Glomerular endothelial cell (primary cell): Measurements from ENCODE around the gene GDI2. TPM values are rescaled to one million over a fixed set of nuclear protein-coding genes. Genes with fewer than 3 reads are reported as not detected.
"Not testable (repeated sequence)": the region's sequence is repeated elsewhere in the genome, so short reads cannot be mapped to it uniquely, and the experiment has no call there.

Source experiments
- DNase-seq: peaks from one replicate; pipeline ENCODE4 v3.0.0-alpha.2; 2011; ENCODE audit warnings: low read depth, low spot score; ENCODE audit errors: extremely low read depth
- total RNA-seq: library from RNA; depleted of rRNA; stranded (reverse); fragments of >200 nt; gene quantifications from 2 replicates; pipeline ENCODE4 v1.2.3, GENCODE V29; 2015

The GDI2 gene
- total RNA-seq: 344 and 359 TPM in 2 replicates

- DNase-seq: peak; percentile 73
These were observed at the start of gene GDI2 for GRCh38 chr10:5813341-5814109. Gene GDI2 (minus strand): TSS chr10:5813434. CDS start chr10:5813258, 176 bp downstream.

GRCh38 chr10:5862360-5862961 is 49.2 kb upstream of the GDI2 start:
- no peak for DNase-seq

GRCh38 chr10:5860066-5860465 is 46.8 kb upstream of the GDI2 start:
- DNase-seq: no peak

- no peak for DNase-seq
These were observed 45.6 kb upstream of the GDI2 start for GRCh38 chr10:5858811-5859210.

GRCh38 chr10:5856701-5857004 is 43.4 kb upstream of the GDI2 start:
- DNase-seq: no peak

- no peak for DNase-seq
These were observed 42.9 kb upstream of the GDI2 start for GRCh38 chr10:5855979-5856700.

- no peak for DNase-seq
These were observed 40.9 kb upstream of the GDI2 start for GRCh38 chr10:5854131-5854475.

- not testable (repeated sequence) for DNase-seq
These were observed 33.4 kb upstream of the GDI2 start for GRCh38 chr10:5846667-5847066.

- DNase-seq: no peak
These were observed 31.3 kb upstream of the GDI2 start for GRCh38 chr10:5844345-5845055.

GRCh38 chr10:5843686-5844344 is 30.6 kb upstream of the GDI2 start:
- no peak for DNase-seq

- DNase-seq: no peak
These were observed 28.7 kb upstream of the GDI2 start for GRCh38 chr10:5841965-5842364.

- no peak for DNase-seq
These were observed 27.4 kb upstream of the GDI2 start for GRCh38 chr10:5840314-5841307.

- not testable (repeated sequence) for DNase-seq
These were observed 22.9 kb upstream of the GDI2 start for GRCh38 chr10:5836181-5836580.

- DNase-seq: no peak
These were observed 22.3 kb upstream of the GDI2 start for GRCh38 chr10:5835446-5836095.

- no peak for DNase-seq
These were observed 20.6 kb upstream of the GDI2 start for GRCh38 chr10:5833814-5834213.

GRCh38 chr10:5832946-5833345 is 19.7 kb upstream of the GDI2 start:
- DNase-seq: no peak

GRCh38 chr10:5831446-5831782 is 18.2 kb upstream of the GDI2 start:
- no peak for DNase-seq

- no peak for DNase-seq
These were observed 17.6 kb upstream of the GDI2 start for GRCh38 chr10:5830629-5831445.
